Neutrophil (primary cell): ENCODE data around the gene TNFRSF6B.

Experiments used
- H3K27ac ChIP-seq: fragments of 200-600 bp; sonication (generic); 2 replicates; pipeline ENCODE4 v1.5.1; 2016; ENCODE audit warnings: mild to moderate bottlenecking, moderate library complexity
- H3K27me3 ChIP-seq: fragments of 200-600 bp; sonication (generic); 2 replicates; pipeline ENCODE4 v1.6.0; 2016; ENCODE audit warnings: mild to moderate bottlenecking
- H3K36me3 ChIP-seq: fragments of 200-600 bp; sonication (generic); 2 replicates; pipeline ENCODE4 v1.5.1; 2017
- H3K4me1 ChIP-seq, 2 experiments: fragments of 200-600 bp in 1 of 2; sonication (generic) in 1 of 2; 1 replicate in 1 of 2; 2 replicates in 1 of 2; pipeline versions ENCODE4 v1.5.1 to v1.6.1; 2013 to 2016; ENCODE audit warnings: low read depth in 1 of 2, low read length in 1 of 2, mild to moderate bottlenecking in 1 of 2, moderate library complexity in 1 of 2; ENCODE audit not compliant: control insufficient read depth in 1 of 2, insufficient read depth in 1 of 2
- H3K4me3 ChIP-seq, 2 experiments: fragments of 200-600 bp in 1 of 2; sonication (generic) in 1 of 2; 1 replicate in 1 of 2; 2 replicates in 1 of 2; pipeline ENCODE4 v1.5.1; 2013 to 2016; ENCODE audit warnings: low read depth in 1 of 2, low read length in 1 of 2, mild to moderate bottlenecking in 1 of 2, moderate library complexity in 1 of 2
- H3K9me3 ChIP-seq: fragments of 200-600 bp; sonication (generic); 2 replicates; pipeline ENCODE4 v1.5.1; 2016
- TF ChIP-seq, protein P1 (sequence below): fragments of 200-600 bp; sonication (generic); IDR thresholded peaks from 2 replicates; pipeline ENCODE4 v1.5.1; 2016; ENCODE audit warnings: antibody characterized with exemption

The TNFRSF6B gene

DNA sequence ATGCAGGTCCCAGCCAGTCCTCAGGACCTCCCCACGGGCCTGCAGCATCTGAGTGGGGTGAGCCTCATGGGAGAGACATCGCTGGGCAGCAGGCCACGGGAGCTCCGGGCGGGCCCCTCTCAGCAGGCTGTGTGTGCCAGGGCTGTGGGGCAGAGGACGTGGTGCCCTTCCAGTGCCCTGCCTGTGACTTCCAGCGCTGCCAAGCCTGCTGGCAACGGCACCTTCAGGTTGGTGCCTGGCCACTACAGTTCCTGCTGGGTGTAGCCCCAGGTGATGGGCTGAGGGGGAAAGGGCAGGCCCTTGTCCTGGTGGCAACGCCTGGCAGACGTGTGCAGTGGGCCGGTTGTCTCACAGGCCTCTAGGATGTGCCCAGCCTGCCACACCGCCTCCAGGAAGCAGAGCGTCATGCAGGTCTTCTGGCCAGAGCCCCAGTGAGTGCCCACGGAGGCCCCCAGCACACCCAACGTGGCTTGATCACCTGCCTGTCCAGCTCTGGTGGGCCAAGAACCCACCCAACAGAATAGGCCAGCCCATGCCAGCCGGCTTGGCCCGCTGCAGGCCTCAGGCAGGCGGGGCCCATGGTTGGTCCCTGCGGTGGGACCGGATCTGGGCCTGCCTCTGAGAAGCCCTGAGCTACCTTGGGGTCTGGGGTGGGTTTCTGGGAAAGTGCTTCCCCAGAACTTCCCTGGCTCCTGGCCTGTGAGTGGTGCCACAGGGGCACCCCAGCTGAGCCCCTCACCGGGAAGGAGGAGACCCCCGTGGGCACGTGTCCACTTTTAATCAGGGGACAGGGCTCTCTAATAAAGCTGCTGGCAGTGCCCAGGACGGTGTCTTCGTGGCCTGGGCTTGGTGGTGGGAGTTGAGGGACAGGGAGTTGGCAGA, 787 bp upstream of the TNFRSF6B start:
- Histone ChIP-seq H3K9me3 (no peaks in the 10 kb centered on the region), H3K4me3 (no peak overlapping the region), H3K36me3 (peaks cover 52% of the 10 kb centered on the region), H3K4me1 (peaks cover 0 to 4% of the 10 kb centered on the region in 2 experiments), H3K27me3 (peaks cover 21% of the 10 kb centered on the region), H3K27ac (no peak overlapping the region)
- TF ChIP-seq, protein P1, sequence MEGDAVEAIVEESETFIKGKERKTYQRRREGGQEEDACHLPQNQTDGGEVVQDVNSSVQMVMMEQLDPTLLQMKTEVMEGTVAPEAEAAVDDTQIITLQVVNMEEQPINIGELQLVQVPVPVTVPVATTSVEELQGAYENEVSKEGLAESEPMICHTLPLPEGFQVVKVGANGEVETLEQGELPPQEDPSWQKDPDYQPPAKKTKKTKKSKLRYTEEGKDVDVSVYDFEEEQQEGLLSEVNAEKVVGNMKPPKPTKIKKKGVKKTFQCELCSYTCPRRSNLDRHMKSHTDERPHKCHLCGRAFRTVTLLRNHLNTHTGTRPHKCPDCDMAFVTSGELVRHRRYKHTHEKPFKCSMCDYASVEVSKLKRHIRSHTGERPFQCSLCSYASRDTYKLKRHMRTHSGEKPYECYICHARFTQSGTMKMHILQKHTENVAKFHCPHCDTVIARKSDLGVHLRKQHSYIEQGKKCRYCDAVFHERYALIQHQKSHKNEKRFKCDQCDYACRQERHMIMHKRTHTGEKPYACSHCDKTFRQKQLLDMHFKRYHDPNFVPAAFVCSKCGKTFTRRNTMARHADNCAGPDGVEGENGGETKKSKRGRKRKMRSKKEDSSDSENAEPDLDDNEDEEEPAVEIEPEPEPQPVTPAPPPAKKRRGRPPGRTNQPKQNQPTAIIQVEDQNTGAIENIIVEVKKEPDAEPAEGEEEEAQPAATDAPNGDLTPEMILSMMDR = no peak

GRCh38 chr20:63696306-63696627, 185 bp upstream of the TNFRSF6B start:
- Histone ChIP-seq H3K4me1 (peaks cover 0 to 4% of the 10 kb centered on the region in 2 experiments), H3K9me3 (no peaks in the 10 kb centered on the region), H3K27me3 (peaks cover 21% of the 10 kb centered on the region), H3K36me3 (peaks cover 58% of the 10 kb centered on the region), H3K27ac (no peak overlapping the region), H3K4me3 (no peak overlapping the region)
- TF ChIP-seq, protein P1 = no peak

DNA sequence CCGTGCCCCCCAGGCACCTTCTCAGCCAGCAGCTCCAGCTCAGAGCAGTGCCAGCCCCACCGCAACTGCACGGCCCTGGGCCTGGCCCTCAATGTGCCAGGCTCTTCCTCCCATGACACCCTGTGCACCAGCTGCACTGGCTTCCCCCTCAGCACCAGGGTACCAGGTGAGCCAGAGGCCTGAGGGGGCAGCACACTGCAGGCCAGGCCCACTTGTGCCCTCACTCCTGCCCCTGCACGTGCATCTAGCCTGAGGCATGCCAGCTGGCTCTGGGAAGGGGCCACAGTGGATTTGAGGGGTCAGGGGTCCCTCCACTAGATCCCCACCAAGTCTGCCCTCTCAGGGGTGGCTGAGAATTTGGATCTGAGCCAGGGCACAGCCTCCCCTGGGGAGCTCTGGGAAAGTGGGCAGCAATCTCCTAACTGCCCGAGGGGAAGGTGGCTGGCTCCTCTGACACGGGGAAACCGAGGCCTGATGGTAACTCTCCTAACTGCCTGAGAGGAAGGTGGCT, 960 bp downstream of the TNFRSF6B start:
- Histone ChIP-seq H3K36me3 (peaks cover 51% of the 10 kb centered on the region), H3K27ac (no peak overlapping the region), H3K27me3 (peaks cover 21% of the 10 kb centered on the region), H3K4me3 (no peak overlapping the region), H3K9me3 (no peaks in the 10 kb centered on the region), H3K4me1 (peaks cover 0 to 4% of the 10 kb centered on the region in 2 experiments)
- TF ChIP-seq, protein P1 = no peak

DNA sequence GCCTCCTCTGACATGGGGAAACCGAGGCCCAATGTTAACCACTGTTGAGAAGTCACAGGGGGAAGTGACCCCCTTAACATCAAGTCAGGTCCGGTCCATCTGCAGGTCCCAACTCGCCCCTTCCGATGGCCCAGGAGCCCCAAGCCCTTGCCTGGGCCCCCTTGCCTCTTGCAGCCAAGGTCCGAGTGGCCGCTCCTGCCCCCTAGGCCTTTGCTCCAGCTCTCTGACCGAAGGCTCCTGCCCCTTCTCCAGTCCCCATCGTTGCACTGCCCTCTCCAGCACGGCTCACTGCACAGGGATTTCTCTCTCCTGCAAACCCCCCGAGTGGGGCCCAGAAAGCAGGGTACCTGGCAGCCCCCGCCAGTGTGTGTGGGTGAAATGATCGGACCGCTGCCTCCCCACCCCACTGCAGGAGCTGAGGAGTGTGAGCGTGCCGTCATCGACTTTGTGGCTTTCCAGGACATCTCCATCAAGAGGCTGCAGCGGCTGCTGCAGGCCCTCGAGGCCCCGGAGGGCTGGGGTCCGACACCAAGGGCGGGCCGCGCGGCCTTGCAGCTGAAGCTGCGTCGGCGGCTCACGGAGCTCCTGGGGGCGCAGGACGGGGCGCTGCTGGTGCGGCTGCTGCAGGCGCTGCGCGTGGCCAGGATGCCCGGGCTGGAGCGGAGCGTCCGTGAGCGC, 1.6 kb downstream of the TNFRSF6B start:
- H3K27ac ChIP-seq = no peak overlapping the region
- H3K27me3 ChIP-seq = peaks cover 21% of the 10 kb centered on the region
- peaks cover 51% of the 10 kb centered on the region for H3K36me3 ChIP-seq
- H3K4me1 ChIP-seq = peaks cover 0 to 4% of the 10 kb centered on the region in 2 experiments
- TF ChIP-seq, protein P1 = no peak
- no peaks in the 10 kb centered on the region for H3K9me3 ChIP-seq
- no peak overlapping the region for H3K4me3 ChIP-seq

DNA sequence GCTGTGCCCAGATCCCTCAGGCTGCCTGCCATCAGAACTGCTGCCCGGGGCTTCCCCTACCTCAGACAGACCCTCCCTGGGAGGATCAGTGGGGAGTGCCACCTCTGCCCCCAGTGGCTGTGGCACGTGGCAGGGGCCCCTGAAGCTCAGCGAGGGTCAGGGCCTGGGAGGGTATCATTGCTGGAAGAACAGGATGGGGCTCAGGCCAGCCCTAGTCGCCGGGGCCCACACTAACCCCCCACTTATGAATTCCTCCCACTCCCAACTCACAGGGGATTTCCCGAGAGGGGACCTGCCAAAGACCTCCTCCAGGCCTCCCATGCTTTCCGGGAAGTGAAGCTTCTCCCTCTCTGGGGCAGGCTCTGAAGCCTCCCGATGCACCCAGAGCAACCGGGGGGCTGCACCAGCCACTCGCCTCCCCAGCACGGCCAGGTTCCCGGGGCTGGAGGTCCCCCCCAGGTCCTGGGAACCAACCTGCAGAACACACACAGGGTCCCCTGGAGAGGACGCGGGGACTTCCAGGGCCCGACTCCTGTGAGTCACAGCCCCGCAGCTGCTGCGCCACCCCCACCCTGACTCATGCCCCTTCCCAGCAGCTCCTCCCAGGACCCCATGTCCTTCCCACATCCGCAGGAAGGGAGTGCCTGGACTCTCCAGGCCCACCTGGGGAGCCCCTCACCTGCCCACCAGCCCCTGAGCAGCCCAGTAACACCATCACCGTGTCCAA, 2.5 kb downstream of the TNFRSF6B start:
- H3K9me3 ChIP-seq = no peaks in the 10 kb centered on the region
- H3K4me1 ChIP-seq = peaks cover 0 to 4% of the 10 kb centered on the region in 2 experiments
- no peak overlapping the region for H3K27ac ChIP-seq
- H3K4me3 ChIP-seq = no peak overlapping the region
- H3K27me3 ChIP-seq = peaks cover 21% of the 10 kb centered on the region
- H3K36me3 ChIP-seq = peaks cover 57% of the 10 kb centered on the region
- TF ChIP-seq, protein P1 = no peak
